CD4-positive, alpha-beta T cell (primary cell): ENCODE data around the gene ST3GAL3. TPM values are rescaled to one million over a fixed set of nuclear protein-coding genes. Genes with fewer than 3 reads are reported as not detected.

Experiments used
- ATAC-seq: fragments of 200-7000 bp; cut with Tn5 transposase; one replicate; pipeline ENCODE4 v1.10.0; 2022; ENCODE audit warnings: mild to moderate bottlenecking; ENCODE audit not compliant: poor library complexity
- CTCF ChIA-PET: fragments of 350-600 bp; sonication (Branson Sonifier 250); formaldehyde crosslinking; loops from one replicate; lab custom pipeline; 2021; ENCODE audit warnings: antibody characterized with exemption, inconsistent platforms; lab: Charles Lee
- POLR2A ChIA-PET: fragments of 350-600 bp; sonication (Branson Sonifier 250); formaldehyde crosslinking; loops from one replicate; lab custom pipeline; 2021; ENCODE audit warnings: antibody characterized with exemption, inconsistent platforms; lab: Charles Lee
- DNase-seq, 14 experiments: peaks; one replicate each; pipeline ENCODE4 v3.0.0-alpha.2; 2013 to 2020; ENCODE audit warnings: mixed read lengths in 2 of 14
- H3K27ac ChIP-seq, 2 donors: one replicate each; pipeline versions ENCODE4 v1.5.1 to v1.7.0; 2013; ENCODE audit warnings: low read length in 2 of 2, low read depth in 1 of 2, mild to moderate bottlenecking in 1 of 2
- H3K27me3 ChIP-seq, 2 experiments: 1 replicate in 1 of 2; 2 replicates in 1 of 2; pipeline versions ENCODE4 v1.6.1 to v1.7.0; 2013; ENCODE audit warnings: low read length in 2 of 2, control low read depth in 1 of 2, mild to moderate bottlenecking in 1 of 2, moderate library complexity in 1 of 2; ENCODE audit not compliant: insufficient read depth in 2 of 2, control insufficient read depth in 1 of 2
- H3K36me3 ChIP-seq: one replicate; pipeline ENCODE4 v1.6.1; 2013; ENCODE audit warnings: low read length, control low read depth; ENCODE audit not compliant: insufficient read depth
- H3K4me1 ChIP-seq: one replicate; pipeline ENCODE4 v1.6.1; 2013; ENCODE audit warnings: low read length, control low read depth; ENCODE audit not compliant: insufficient read depth
- H3K4me3 ChIP-seq: one replicate; pipeline ENCODE4 v1.5.1; 2013; ENCODE audit warnings: mild to moderate bottlenecking, low read length, moderate library complexity
- H3K9me3 ChIP-seq, 2 experiments: 1 replicate in 1 of 2; 2 replicates in 1 of 2; pipeline versions ENCODE4 v1.6.1 to v1.7.0; 2013; ENCODE audit warnings: low read length in 2 of 2, mild to moderate bottlenecking in 2 of 2, control low read depth in 1 of 2, moderate library complexity in 1 of 2; ENCODE audit not compliant: control insufficient read depth in 1 of 2, insufficient read depth in 1 of 2
- H3K27ac Mint-ChIP-seq: one replicate; pipeline ENCODE4 v1.8.0; 2020; ENCODE audit warnings: mixed read lengths
- H3K27me3 Mint-ChIP-seq: one replicate; pipeline ENCODE4 v1.8.0; 2021; ENCODE audit warnings: mixed read lengths
- H3K36me3 Mint-ChIP-seq: one replicate; pipeline ENCODE4 v1.8.0; 2021; ENCODE audit warnings: low read depth, mixed read lengths
- H3K4me1 Mint-ChIP-seq: one replicate; pipeline ENCODE4 v1.8.0; 2021; ENCODE audit warnings: low read depth, mixed read lengths
- H3K4me3 Mint-ChIP-seq: one replicate; pipeline ENCODE4 v1.8.0; 2020; ENCODE audit warnings: mild to moderate bottlenecking, mixed read lengths
- H3K9me3 Mint-ChIP-seq: one replicate; pipeline ENCODE4 v1.8.0; 2020; ENCODE audit warnings: mixed read lengths
- CTCF ChIP-seq: fragments of 200-600 bp; IDR thresholded peaks from one replicate; pipeline ENCODE4 v1.8.0; 2022; ENCODE audit warnings: antibody characterized with exemption, mild to moderate bottlenecking
- intact Hi-C, 2 experiments: fragments of 100-400 bp; cut with DNase I in 1 of 2; cut with micrococcal nuclease in 1 of 2; formaldehyde crosslinking; loops; one replicate each; pipeline versions ENCODE4 v1.15.1 to v1.9.0; 2023 to 2025; cut with DNase I, micrococcal nuclease
- total RNA-seq, 174 experiments: library from RNA in 2 of 174; stranded (reverse) in 2 of 174; gene quantifications; one replicate each; pipeline ENCODE4 v1.2.3 and lab custom pipeline; 2021 to 2026

ST3GAL3 gene
- total RNA-seq, 2 experiments from 2014 or later = 17.6 to 20.5 TPM

- no peaks in the 10 kb centered on the region for H3K4me1 ChIP-seq
- Mint-ChIP-seq H3K9me3 (no peaks in the 10 kb centered on the region), H3K27ac (no peak overlapping the region), H3K36me3 (no peaks in the 10 kb centered on the region), H3K4me3 (no peak overlapping the region), H3K27me3 (no peaks in the 10 kb centered on the region), H3K4me1 (no peaks in the 10 kb centered on the region)
- no peaks in the 10 kb centered on the region for H3K9me3 ChIP-seq
- H3K4me3 ChIP-seq = no peak overlapping the region
- no peak overlapping the region for H3K27ac ChIP-seq
- no peak for DNase-seq
- intact Hi-C loops = no loop called here
- no peaks in the 10 kb centered on the region for H3K27me3 ChIP-seq
- TF ChIP-seq CTCF = no peak
- POLR2A ChIA-PET = no interaction called here
- H3K36me3 ChIP-seq = no peaks in the 10 kb centered on the region
- CTCF ChIA-PET = no interaction called here
- no peak for ATAC-seq
Measured at GRCh38 chr1:43877101-43877500, 169.8 kb downstream of the ST3GAL3 start.

GRCh38 chr1:43878440-43878839, 171.1 kb downstream of the ST3GAL3 start:
- no peaks in the 10 kb centered on the region for H3K36me3 Mint-ChIP-seq
- H3K27ac ChIP-seq = no peak overlapping the region
- CTCF ChIA-PET = no interaction called here
- no peaks in the 10 kb centered on the region for H3K4me1 Mint-ChIP-seq
- H3K9me3 ChIP-seq = no peaks in the 10 kb centered on the region
- no peak for TF ChIP-seq CTCF
- no peaks in the 10 kb centered on the region for H3K9me3 Mint-ChIP-seq
- no peak overlapping the region for H3K27ac Mint-ChIP-seq
- H3K4me3 Mint-ChIP-seq = no peak overlapping the region
- no peak overlapping the region for H3K4me3 ChIP-seq
- intact Hi-C loops = no loop called here
- H3K27me3 ChIP-seq = no peaks in the 10 kb centered on the region
- no peaks in the 10 kb centered on the region for H3K4me1 ChIP-seq
- no peaks in the 10 kb centered on the region for H3K27me3 Mint-ChIP-seq
- POLR2A ChIA-PET = no interaction called here
- ATAC-seq = no peak
- DNase-seq = no peak
- no peaks in the 10 kb centered on the region for H3K36me3 ChIP-seq

GRCh38 chr1:43878854-43879253, 171.5 kb downstream of the ST3GAL3 start:
- no peaks in the 10 kb centered on the region for H3K4me1 Mint-ChIP-seq
- Histone ChIP-seq H3K27ac (no peak overlapping the region), H3K4me3 (no peak overlapping the region), H3K4me1 (no peaks in the 10 kb centered on the region), H3K27me3 (no peaks in the 10 kb centered on the region), H3K9me3 (no peaks in the 10 kb centered on the region), H3K36me3 (no peaks in the 10 kb centered on the region)
- no peak overlapping the region for H3K4me3 Mint-ChIP-seq
- no peak for TF ChIP-seq CTCF
- no peaks in the 10 kb centered on the region for H3K9me3 Mint-ChIP-seq
- ChIA-PET CTCF (no interaction called here), POLR2A (no interaction called here)
- peaks cover under 1% of the 10 kb centered on the region for H3K36me3 Mint-ChIP-seq
- no peaks in the 10 kb centered on the region for H3K27me3 Mint-ChIP-seq
- DNase-seq (no peak), ATAC-seq (no peak)
- intact Hi-C loops = no loop called here
- H3K27ac Mint-ChIP-seq = no peak overlapping the region
